Naive thymus-derived CD8-positive, alpha-beta T cell (primary cell): Measurements from ENCODE around the gene SERPINA3. TPM values are rescaled to one million over a fixed set of nuclear protein-coding genes. Genes with fewer than 3 reads are reported as not detected.
"Not testable (repeated sequence)": the region's sequence is repeated elsewhere in the genome, so short reads cannot be mapped to it uniquely, and the experiment has no call there.

Experiments used
- ATAC-seq, 2 donors: fragments of 150-1000 bp; cut with Tn5 transposase in 1 of 2; sonication (Bioruptor Pico), chemical (Tn5 transposase) in 1 of 2; 1 replicate in 1 of 2; 2 replicates in 1 of 2; pipeline ENCODE4 v1.10.0; 2021; ENCODE audit warnings: mild to moderate bottlenecking in 2 of 2, moderate library complexity in 2 of 2
- POLR2A ChIA-PET: fragments of 350-600 bp; sonication (Branson Sonifier 250); formaldehyde crosslinking; loops from one replicate; lab custom pipeline; 2021; ENCODE audit warnings: antibody characterized with exemption; lab: Charles Lee
- DNase-seq, 10 donors: peaks; one replicate each; pipeline versions ENCODE4 v3.0.0 to v3.0.0-alpha.2; 2020 to 2022
- H3K27ac Mint-ChIP-seq, 10 donors: one replicate each; pipeline ENCODE4 v1.8.0; 2020 to 2022; ENCODE audit warnings: mild to moderate bottlenecking in 10 of 10, mixed read lengths in 10 of 10, moderate library complexity in 4 of 10, inconsistent platforms in 1 of 10
- H3K27me3 Mint-ChIP-seq, 5 donors: one replicate each; pipeline ENCODE4 v1.8.0; 2021 to 2022; ENCODE audit warnings: mixed read lengths in 5 of 5
- H3K36me3 Mint-ChIP-seq, 3 donors: one replicate each; pipeline ENCODE4 v1.8.0; 2020 to 2022; ENCODE audit warnings: mixed read lengths in 3 of 3, mild to moderate bottlenecking in 2 of 3, inconsistent platforms in 1 of 3
- H3K4me1 Mint-ChIP-seq, 4 donors: one replicate each; pipeline ENCODE4 v1.8.0; 2021 to 2022; ENCODE audit warnings: mixed read lengths in 4 of 4
- H3K4me3 Mint-ChIP-seq, 10 donors: one replicate each; pipeline ENCODE4 v1.8.0; 2020 to 2022; ENCODE audit warnings: mild to moderate bottlenecking in 10 of 10, mixed read lengths in 10 of 10, moderate library complexity in 6 of 10, inconsistent platforms in 1 of 10
- H3K9me3 Mint-ChIP-seq, 9 donors: one replicate each; pipeline ENCODE4 v1.8.0; 2020 to 2022; ENCODE audit warnings: mixed read lengths in 9 of 9, mild to moderate bottlenecking in 3 of 9, inconsistent platforms in 1 of 9, moderate library complexity in 1 of 9
- polyA plus RNA-seq, 3 donors: library from polyadenylated mRNA; unstranded; fragments of 300-500 nt; fragmentation: Illumina TruSeq; gene quantifications; one replicate each; pipeline ENCODE4 v1.2.3, GENCODE V29; 2021
- total RNA-seq, 8 experiments: library from RNA in 2 of 8; stranded (reverse) in 2 of 8; gene quantifications; one replicate each; pipeline ENCODE4 v1.2.3 and lab custom pipeline; 2021 to 2026

SERPINA3 gene
- total and polyA plus RNA-seq, 5 experiments from 2014 or later: not detected

DNA sequence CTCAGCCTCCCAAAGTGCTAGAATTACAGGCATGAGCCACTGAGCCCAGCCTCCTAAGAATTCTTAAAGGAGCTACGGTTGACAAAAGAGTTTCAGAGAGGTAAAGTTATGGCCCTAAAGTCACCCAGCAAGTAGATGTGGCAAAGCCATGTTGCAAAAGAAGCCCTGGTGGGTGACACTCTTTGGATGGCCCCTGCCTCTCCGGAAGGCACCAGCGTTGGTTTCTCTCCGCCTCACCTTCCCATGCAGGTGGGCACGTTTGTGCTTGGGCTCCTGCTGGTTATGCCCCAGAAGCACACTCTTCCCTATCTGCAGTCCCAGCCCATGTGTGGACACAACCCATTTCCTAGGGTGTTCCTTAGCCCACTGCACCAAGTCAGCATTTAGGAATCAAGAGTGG lies 9.5 kb upstream of the SERPINA3 start:
- H3K27me3 Mint-ChIP-seq: peaks cover 2 to 40% (median 13%) of the 10 kb centered on the region in 5 donors
- no peak overlapping the region for H3K4me3 Mint-ChIP-seq
- H3K36me3 Mint-ChIP-seq: no peaks in the 10 kb centered on the region
- POLR2A ChIA-PET: no interaction called here
- DNase-seq (no peak), ATAC-seq (no peak)
- peaks cover 0 to 5% (median 0%) of the 10 kb centered on the region in 9 donors for H3K9me3 Mint-ChIP-seq
- H3K4me1 Mint-ChIP-seq: peaks cover 0 to 2% (median 0%) of the 10 kb centered on the region in 4 donors
- H3K27ac Mint-ChIP-seq: no peak overlapping the region

DNA sequence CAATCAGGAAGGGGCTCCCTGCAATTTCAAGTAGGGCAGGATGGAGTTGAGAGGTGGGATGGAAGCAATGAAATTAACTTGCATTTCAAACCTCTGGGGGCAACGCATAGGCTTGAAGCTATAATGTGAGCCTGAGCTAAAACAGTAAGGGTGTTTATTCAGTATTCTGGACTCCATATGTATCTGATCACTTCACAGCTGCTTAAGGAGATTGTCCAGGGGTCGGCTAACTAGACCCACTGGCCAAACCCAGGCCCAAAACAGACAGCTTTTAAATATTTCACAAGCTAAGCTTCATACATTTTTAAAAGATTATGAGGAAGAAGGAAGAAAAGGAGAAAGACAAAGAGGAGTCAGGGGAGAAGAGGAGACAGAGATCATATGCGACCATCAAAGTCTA lies 6.8 kb upstream of the SERPINA3 start:
- H3K27me3 Mint-ChIP-seq: peaks cover 2 to 26% (median 7%) of the 10 kb centered on the region in 5 donors
- H3K36me3 Mint-ChIP-seq: no peaks in the 10 kb centered on the region
- H3K4me3 Mint-ChIP-seq: no peak overlapping the region
- peaks cover 0 to 2% (median 0%) of the 10 kb centered on the region in 4 donors for H3K4me1 Mint-ChIP-seq
- ATAC-seq: no peak
- peaks cover 0 to 12% (median 2%) of the 10 kb centered on the region in 9 donors for H3K9me3 Mint-ChIP-seq
- no peak overlapping the region for H3K27ac Mint-ChIP-seq
- DNase-seq: no peak
- POLR2A ChIA-PET: no interaction called here

DNA sequence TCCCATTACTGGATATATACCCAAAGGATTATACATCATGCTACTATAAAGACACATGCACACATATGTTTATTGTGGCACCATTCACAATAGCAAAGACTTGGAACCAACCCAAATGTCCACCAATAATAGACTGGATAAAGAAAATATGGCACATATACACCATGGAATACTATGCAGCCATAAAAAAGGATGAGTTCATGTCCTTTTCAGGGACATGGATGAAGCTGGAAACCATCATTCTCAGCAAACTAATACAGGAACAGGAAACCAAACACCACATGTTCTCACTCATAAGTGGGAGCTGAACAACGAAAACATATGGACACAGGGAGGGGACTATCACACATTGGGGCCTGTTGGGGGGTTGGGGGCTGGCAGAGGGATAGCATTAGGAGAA lies 3.2 kb upstream of the SERPINA3 start:
- ATAC-seq, POLR2A ChIA-PET, H3K4me3 Mint-ChIP-seq, DNase-seq, H3K27ac Mint-ChIP-seq, H3K36me3 Mint-ChIP-seq, H3K4me1 Mint-ChIP-seq: not testable (repeated sequence)
- H3K9me3 Mint-ChIP-seq: peaks cover 0 to 12% (median 4%) of the 10 kb centered on the region in 9 donors
- H3K27me3 Mint-ChIP-seq: peaks cover 0 to 19% (median 2%) of the 10 kb centered on the region in 5 donors

DNA sequence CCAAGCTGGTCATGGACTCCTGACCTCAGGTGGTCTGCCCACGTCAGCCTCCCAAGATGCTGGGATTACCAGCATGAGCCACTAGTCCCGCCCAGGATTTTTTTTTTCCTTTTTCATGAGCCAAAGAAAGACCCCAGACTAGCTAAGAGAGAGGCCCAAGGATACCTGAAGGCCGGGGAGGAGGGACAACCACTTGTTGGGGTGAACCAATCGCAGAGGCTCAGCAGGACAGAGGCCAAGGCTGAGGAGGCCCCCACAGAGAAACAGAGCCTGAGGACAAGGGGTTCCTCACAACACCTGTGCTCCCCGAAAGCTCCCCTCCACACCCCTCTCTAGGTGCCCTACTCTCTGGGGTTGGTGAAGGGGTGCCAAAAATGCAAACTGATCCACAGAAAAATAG lies 1.0 kb upstream of the SERPINA3 start:
- Mint-ChIP-seq H3K27ac (no peak overlapping the region), H3K4me3 (no peak overlapping the region), H3K27me3 (peaks cover 0 to 14% (median 2%) of the 10 kb centered on the region in 5 donors), H3K9me3 (peaks cover 0 to 12% (median 4%) of the 10 kb centered on the region in 9 donors), H3K36me3 (no peaks in the 10 kb centered on the region), H3K4me1 (no peaks in the 10 kb centered on the region)
- ATAC-seq (no peak), DNase-seq (no peak)
- POLR2A ChIA-PET: no interaction called here

DNA sequence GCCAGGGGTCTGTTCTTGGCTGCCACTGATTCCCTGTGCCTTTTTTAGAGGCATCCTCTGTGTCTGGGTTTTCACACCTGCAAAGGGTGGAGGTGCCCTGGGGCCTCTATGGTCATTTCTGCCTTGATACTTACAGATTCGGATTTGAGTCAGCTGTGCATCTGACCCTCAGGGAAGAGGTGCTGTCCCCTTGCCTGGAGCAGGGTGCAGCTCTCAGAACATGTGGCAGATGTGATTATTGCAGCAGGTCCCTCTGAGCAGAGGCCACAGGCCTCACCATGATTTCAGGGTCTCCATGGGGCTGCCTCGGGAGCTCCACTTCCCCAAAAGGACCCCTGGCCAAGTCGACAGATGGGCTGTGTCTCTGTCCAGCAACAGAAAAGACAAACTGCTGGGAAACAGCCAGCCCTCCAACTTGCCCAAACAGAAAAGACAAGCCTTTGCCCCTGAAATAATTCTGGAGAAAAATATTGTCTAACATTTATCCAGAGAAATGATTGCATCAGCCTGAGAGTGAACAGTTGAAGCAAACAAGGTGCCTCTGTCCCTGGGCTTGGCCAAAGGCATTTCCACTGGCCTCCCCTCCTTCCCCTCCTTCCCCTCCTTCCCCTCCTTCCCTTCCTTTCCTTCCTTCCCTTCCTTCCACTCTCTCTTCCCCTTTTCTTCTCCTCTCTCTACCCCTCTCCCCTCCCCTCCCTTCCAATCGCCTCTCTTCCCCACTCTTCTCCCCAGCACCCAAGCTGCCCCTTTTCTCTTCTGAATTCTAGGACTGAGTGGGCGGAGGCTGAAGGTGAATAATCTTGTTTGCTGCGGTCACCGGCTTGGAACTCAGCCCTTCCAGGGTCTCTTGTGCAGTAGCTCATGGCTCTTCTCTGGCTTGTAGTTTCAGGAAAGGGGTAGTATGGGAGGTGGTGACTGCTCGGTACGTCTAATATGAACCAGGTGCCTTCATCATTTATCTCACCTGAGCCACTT lies 676 bp downstream of the SERPINA3 start:
- ATAC-seq (no peak), DNase-seq (no peak)
- POLR2A ChIA-PET: no interaction called here
- Mint-ChIP-seq H3K4me1 (no peaks in the 10 kb centered on the region), H3K27ac (no peak overlapping the region), H3K4me3 (no peak overlapping the region), H3K36me3 (peaks cover 0 to 14% (median 0%) of the 10 kb centered on the region in 3 donors), H3K9me3 (peaks cover 0 to 22% (median 14%) of the 10 kb centered on the region in 9 donors), H3K27me3 (peaks cover 0 to 15% (median 2%) of the 10 kb centered on the region in 5 donors)

DNA sequence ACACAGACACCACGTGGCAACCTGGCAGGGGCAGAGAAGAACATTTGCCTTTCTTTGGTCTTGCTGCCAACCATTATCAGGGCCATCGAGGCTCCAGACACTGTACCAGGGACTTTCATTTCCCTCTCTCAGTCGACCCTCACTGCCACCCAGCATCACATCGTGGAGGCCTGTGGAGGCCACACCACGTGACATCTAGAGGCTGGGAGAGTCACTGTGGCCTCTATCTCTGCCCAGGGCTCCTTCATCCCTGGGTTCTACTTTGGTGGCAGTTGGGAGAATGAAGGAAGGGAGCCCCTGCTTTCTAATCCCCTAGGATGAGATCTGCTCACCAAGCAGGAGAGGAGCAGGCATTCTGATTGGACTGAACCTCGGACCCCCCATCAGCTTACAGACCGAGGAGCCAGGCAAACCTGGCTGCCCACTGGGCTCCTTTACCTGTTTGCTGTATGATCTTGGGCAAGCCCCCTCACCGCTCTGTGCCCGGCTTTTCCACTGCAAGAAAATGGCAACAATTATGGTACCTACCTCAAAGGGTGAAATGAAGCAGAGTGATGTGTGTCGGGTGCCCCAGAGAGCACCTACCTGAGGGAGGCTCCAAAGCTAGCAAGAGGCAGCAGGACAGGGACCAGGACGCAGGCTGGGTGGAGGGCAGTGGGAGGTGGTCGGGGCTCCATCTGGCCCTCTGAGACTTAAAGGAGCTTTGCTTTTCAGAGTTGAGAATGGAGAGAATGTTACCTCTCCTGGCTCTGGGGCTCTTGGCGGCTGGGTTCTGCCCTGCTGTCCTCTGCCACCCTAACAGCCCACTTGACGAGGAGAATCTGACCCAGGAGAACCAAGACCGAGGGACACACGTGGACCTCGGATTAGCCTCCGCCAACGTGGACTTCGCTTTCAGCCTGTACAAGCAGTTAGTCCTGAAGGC lies 1.8 kb downstream of the SERPINA3 start:
- POLR2A ChIA-PET: no interaction called here
- H3K4me3 Mint-ChIP-seq: no peak overlapping the region
- no peaks in the 10 kb centered on the region for H3K4me1 Mint-ChIP-seq
- peaks cover 0 to 30% (median 21%) of the 10 kb centered on the region in 9 donors for H3K9me3 Mint-ChIP-seq
- peaks cover 0 to 15% (median 2%) of the 10 kb centered on the region in 5 donors for H3K27me3 Mint-ChIP-seq
- DNase-seq: no peak
- ATAC-seq: no peak
- H3K36me3 Mint-ChIP-seq: peaks cover 0 to 25% (median 0%) of the 10 kb centered on the region in 3 donors
- no peak overlapping the region for H3K27ac Mint-ChIP-seq

DNA sequence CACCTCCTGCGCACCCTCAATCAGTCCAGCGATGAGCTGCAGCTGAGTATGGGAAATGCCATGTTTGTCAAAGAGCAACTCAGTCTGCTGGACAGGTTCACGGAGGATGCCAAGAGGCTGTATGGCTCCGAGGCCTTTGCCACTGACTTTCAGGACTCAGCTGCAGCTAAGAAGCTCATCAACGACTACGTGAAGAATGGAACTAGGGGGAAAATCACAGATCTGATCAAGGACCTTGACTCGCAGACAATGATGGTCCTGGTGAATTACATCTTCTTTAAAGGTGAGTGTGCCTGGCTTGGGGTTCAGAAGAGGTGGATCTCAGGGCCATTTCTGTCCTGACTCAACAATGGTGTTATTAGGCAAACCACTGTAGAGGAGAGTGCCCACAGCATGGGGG lies 2.6 kb downstream of the SERPINA3 start:
- no peaks in the 10 kb centered on the region for H3K4me1 Mint-ChIP-seq
- peaks cover 0 to 15% (median 2%) of the 10 kb centered on the region in 5 donors for H3K27me3 Mint-ChIP-seq
- peaks cover 0 to 26% (median 0%) of the 10 kb centered on the region in 3 donors for H3K36me3 Mint-ChIP-seq
- ATAC-seq (no peak), DNase-seq (no peak)
- peaks cover 0 to 31% (median 22%) of the 10 kb centered on the region in 9 donors for H3K9me3 Mint-ChIP-seq
- H3K27ac Mint-ChIP-seq: no peak overlapping the region
- no peak overlapping the region for H3K4me3 Mint-ChIP-seq
- POLR2A ChIA-PET: no interaction called here

DNA sequence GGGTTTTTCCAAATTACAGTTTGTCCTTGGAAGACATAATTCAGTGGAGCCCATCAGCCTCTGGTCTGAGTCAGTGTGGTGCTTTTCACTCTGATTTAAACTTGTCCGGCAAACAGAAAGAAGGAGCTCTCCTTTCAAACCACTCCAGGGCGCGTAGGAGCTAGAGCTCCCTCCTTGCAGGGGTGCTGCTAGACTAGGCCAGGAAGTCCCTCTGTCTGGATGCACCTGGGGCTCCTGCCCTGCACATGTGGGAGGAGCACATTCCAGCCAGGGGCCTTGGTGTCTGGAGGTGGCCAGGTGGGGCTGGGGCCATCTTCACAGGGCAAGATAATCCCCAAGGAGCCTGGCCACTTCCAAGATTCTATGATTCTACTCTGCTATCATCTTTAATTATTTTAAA lies 3.1 kb downstream of the SERPINA3 start:
- H3K36me3 Mint-ChIP-seq: peaks cover 0 to 26% (median 0%) of the 10 kb centered on the region in 3 donors
- no peak for ATAC-seq
- no peak for DNase-seq
- H3K27ac Mint-ChIP-seq: no peak overlapping the region
- POLR2A ChIA-PET: no interaction called here
- peaks cover 0 to 35% (median 22%) of the 10 kb centered on the region in 9 donors for H3K9me3 Mint-ChIP-seq
- H3K4me3 Mint-ChIP-seq: no peak overlapping the region
- peaks cover 0 to 20% (median 5%) of the 10 kb centered on the region in 5 donors for H3K27me3 Mint-ChIP-seq
- no peaks in the 10 kb centered on the region for H3K4me1 Mint-ChIP-seq

DNA sequence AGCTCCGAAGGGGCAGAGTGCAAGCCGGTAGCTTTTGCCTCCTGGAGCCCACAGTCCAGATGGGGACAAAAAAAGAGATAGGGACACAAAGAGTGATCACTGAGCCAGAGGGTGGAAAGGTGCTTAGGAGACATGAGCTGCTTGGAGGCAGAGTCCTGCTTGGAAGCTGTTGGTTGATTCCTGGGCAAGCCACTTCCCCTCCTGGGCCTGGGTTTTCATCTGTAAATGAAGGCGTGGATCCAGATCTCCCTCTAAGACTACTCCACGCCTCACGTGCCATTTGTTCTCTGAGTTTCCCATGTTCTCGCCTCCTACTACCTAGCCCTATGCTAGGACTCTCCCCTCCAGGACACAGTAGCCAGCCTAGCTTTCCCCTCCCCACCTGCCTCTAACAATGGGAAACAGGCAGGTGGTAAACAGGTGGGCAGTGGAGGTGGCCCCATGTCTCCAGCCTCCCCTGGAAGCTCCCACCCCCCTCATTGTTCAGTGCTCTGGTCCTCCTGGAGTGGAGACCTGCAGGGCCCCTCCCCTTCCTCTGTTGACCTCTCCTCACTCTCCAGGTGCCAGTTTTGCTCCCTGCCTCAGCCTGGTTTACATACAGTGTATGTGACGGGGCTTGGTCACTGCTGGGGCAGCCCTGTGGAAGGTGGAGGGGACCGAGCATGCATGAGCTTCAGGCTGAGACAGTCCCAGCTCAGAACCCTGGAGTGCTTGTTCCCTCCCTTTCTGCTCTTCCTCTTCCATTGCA lies 3.8 kb downstream of the SERPINA3 start:
- Mint-ChIP-seq H3K9me3 (peaks cover 0 to 38% (median 22%) of the 10 kb centered on the region in 9 donors), H3K27me3 (peaks cover 0 to 24% (median 6%) of the 10 kb centered on the region in 5 donors), H3K4me3 (no peak overlapping the region), H3K27ac (no peak overlapping the region), H3K36me3 (peaks cover 0 to 26% (median 0%) of the 10 kb centered on the region in 3 donors), H3K4me1 (no peaks in the 10 kb centered on the region)
- POLR2A ChIA-PET: interaction anchor here (0.5 kb wide), 1 partner anchor 1804 kb away, joined by 3 read pairs; no protein-coding TSS in a partner anchor
- ATAC-seq (no peak), DNase-seq (no peak)

DNA sequence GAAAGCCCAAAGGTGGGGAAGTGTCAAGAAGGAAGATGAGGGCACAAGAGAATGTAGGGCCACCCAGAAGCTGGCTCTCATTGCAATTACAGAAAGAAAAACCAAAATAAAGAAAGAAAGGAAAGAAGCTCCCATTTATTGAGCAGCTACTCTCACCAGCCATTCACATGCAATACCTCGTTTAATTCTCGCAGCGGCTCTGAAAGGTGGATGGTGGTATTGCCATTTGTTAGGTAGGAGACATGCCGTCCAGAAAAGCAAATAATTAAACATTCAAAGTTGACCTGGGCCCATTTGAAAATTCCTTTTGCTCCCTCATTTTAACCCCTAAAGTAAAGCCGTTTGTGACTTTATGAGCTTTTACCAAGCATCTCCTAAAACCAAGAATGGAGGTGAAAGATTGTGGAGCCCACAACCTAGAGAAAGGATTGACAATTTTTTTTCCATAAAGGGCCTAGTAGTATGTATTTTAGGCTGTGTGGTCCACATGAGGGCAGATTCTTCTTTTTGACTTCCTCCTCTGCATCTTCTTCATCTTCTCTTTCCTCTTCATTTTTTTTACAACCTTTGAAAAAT lies 5.3 kb downstream of the SERPINA3 start:
- peaks cover 0 to 38% (median 22%) of the 10 kb centered on the region in 9 donors for H3K9me3 Mint-ChIP-seq
- H3K36me3 Mint-ChIP-seq: peaks cover 0 to 26% (median 0%) of the 10 kb centered on the region in 3 donors
- DNase-seq (no peak), ATAC-seq (no peak)
- H3K4me1 Mint-ChIP-seq: no peaks in the 10 kb centered on the region
- POLR2A ChIA-PET: no interaction called here
- H3K27ac Mint-ChIP-seq: no peak overlapping the region
- H3K4me3 Mint-ChIP-seq: no peak overlapping the region
- peaks cover 0 to 32% (median 8%) of the 10 kb centered on the region in 5 donors for H3K27me3 Mint-ChIP-seq

DNA sequence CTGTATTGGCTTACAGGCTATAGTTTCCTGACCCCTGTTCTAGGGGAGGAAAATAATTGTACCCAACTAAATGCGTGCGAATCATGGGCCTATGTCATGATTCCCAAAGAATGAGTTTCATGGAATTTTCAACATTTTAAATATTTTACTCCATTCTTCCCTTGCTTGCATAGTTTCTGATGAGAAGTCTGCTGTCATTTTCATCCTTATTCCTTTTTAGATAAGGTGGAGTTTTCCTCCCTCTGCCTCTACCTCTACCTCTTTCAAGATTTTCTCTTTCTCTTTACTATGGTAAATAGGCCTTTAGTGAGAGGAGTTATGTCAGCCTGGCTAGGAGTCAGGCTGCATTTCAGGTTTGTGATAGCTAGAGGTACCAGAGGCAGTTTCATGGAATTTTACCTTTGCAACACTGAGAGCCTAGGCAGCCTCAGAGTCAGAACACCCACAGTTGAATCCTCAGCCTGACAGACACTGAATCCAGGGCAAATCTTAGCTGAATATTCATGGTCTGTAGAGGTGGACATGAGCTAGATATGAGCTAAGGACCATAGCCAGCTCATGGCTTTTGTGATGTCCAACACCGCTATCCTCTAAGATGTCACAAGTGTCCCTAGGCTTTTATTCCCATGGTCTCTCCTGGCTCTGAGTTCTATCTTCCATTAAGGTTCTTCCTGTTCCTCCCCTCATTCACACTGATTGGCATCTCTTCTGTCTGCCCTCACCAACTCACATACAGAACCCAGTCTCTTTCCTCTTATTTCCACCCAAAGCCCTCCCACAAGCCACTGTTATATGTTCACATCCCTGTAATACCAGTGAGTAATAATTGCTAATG lies 6.0 kb downstream of the SERPINA3 start:
- no peaks in the 10 kb centered on the region for H3K4me1 Mint-ChIP-seq
- peaks cover under 1 to 31% (median 9%) of the 10 kb centered on the region in 5 donors for H3K27me3 Mint-ChIP-seq
- POLR2A ChIA-PET: no interaction called here
- no peak overlapping the region for H3K27ac Mint-ChIP-seq
- DNase-seq (no peak), ATAC-seq (no peak)
- peaks cover 0 to 26% (median 0%) of the 10 kb centered on the region in 3 donors for H3K36me3 Mint-ChIP-seq
- peaks cover 0 to 38% (median 22%) of the 10 kb centered on the region in 9 donors for H3K9me3 Mint-ChIP-seq
- no peak overlapping the region for H3K4me3 Mint-ChIP-seq
